Activated naive CD4-positive, alpha-beta T cell treated with anti-CD3 and anti-CD28 coated beads for 36 hours (primary cell): ENCODE data around the gene C1orf159. TPM values are rescaled to one million over a fixed set of nuclear protein-coding genes. Genes with fewer than 3 reads are reported as not detected.
A peak's percentile ranks its signal among the peaks of the same experiment; 100 is the strongest.

ENCODE experiments used
- CTCF ChIA-PET: fragments of 350-600 bp; sonication (Branson Sonifier 250); formaldehyde crosslinking; loops from one replicate; lab custom pipeline; 2021; ENCODE audit warnings: antibody characterized with exemption; lab: Charles Lee
- DNase-seq: peaks from one replicate; pipeline ENCODE4 v3.0.0-alpha.2; 2020
- H3K27ac Mint-ChIP-seq: one replicate; pipeline ENCODE4 v1.8.0; 2021; ENCODE audit warnings: mild to moderate bottlenecking, mixed read lengths
- H3K27me3 Mint-ChIP-seq: one replicate; pipeline ENCODE4 v1.8.0; 2021; ENCODE audit warnings: low read depth, mixed read lengths
- H3K36me3 Mint-ChIP-seq: one replicate; pipeline ENCODE4 v1.8.0; 2021; ENCODE audit warnings: low read depth, mixed read lengths
- H3K4me1 Mint-ChIP-seq: one replicate; pipeline ENCODE4 v1.8.0; 2021; ENCODE audit warnings: low read depth, mixed read lengths
- H3K4me3 Mint-ChIP-seq: one replicate; pipeline ENCODE4 v1.8.0; 2021; ENCODE audit warnings: mild to moderate bottlenecking, moderate library complexity, mixed read lengths
- H3K9me3 Mint-ChIP-seq: one replicate; pipeline ENCODE4 v1.8.0; 2021; ENCODE audit warnings: mixed read lengths
- intact Hi-C: fragments of 100-400 bp; cut with micrococcal nuclease; formaldehyde crosslinking; loops from one replicate; pipeline ENCODE4 v1.15.1; 2023
- total RNA-seq, 2 experiments: library from RNA; stranded (reverse); gene quantifications; one replicate each; pipeline ENCODE4 v1.2.3, GENCODE V29; 2021

Gene C1orf159
- total RNA-seq, 2 experiments from 2014 or later, result 14.9 to 18.6 TPM

GRCh38 chr1:1033731-1034438 is 82.0 kb downstream of the C1orf159 start:
- H3K36me3 Mint-ChIP-seq, result no peaks in the 10 kb centered on the region
- CTCF ChIA-PET, result interaction anchor here (0.6 to 2.4 kb wide), 6 partner anchors 11 to 430 kb away, joined by 3 to 19 read pairs (median 4); no protein-coding TSS in a partner anchor
- H3K4me1 Mint-ChIP-seq, result peaks cover 15% of the 10 kb centered on the region
- H3K4me3 Mint-ChIP-seq, result peak overlapping the region; percentile 49
- H3K27me3 Mint-ChIP-seq, result peaks cover 14% of the 10 kb centered on the region
- peak; percentile 49 for DNase-seq
- no peaks in the 10 kb centered on the region for H3K9me3 Mint-ChIP-seq
- intact Hi-C loops, result loop anchor here (1.0 to 10.0 kb wide), 8 partner anchors 21 to 338 kb away; partner anchors contain the start of genes B3GALT6, C1orf159, ISG15 and PUSL1
- H3K27ac Mint-ChIP-seq, result no peak overlapping the region

GRCh38 chr1:1033009-1033587 is 82.8 kb downstream of the C1orf159 start:
- Mint-ChIP-seq H3K27ac (no peak overlapping the region), H3K36me3 (no peaks in the 10 kb centered on the region), H3K4me1 (peaks cover 9% of the 10 kb centered on the region), H3K27me3 (peaks cover 9% of the 10 kb centered on the region), H3K4me3 (peak overlapping the region; percentile 45), H3K9me3 (no peaks in the 10 kb centered on the region)
- intact Hi-C loops, result loop anchor here (1.0 to 10.0 kb wide), 8 partner anchors 20 to 339 kb away; partner anchors contain the start of genes B3GALT6, C1orf159, ISG15 and PUSL1
- CTCF ChIA-PET, result interaction anchor here (0.6 to 2.4 kb wide), 7 partner anchors 10 to 431 kb away, joined by 3 to 19 read pairs (median 5); no protein-coding TSS in a partner anchor
- peak; percentile 97 for DNase-seq

- H3K27me3 Mint-ChIP-seq, result peaks cover 9% of the 10 kb centered on the region
- no peaks in the 10 kb centered on the region for H3K9me3 Mint-ChIP-seq
- peak overlapping the region; percentile 36 for H3K27ac Mint-ChIP-seq
- peak; percentile 42 for DNase-seq
- H3K4me3 Mint-ChIP-seq, result peak overlapping the region; percentile 51
- peaks cover 9% of the 10 kb centered on the region for H3K4me1 Mint-ChIP-seq
- no peaks in the 10 kb centered on the region for H3K36me3 Mint-ChIP-seq
- intact Hi-C loops, result loop anchor here (2.0 to 10.0 kb wide), 4 partner anchors 20 to 276 kb away; partner anchors contain the start of genes B3GALT6, ISG15, PUSL1 and SDF4
- CTCF ChIA-PET, result interaction anchor here (1.5 to 2.4 kb wide), 3 partner anchors 31 to 90 kb away, joined by 7 to 19 read pairs (median 10); no protein-coding TSS in a partner anchor
Observed at GRCh38 chr1:1032424-1032823, 83.5 kb downstream of the C1orf159 start.

Other genes with a start within 250 kb of the C1orf159 start
- not detected for gene SAMD11, start 192.2 kb downstream of the C1orf159 start, total RNA-seq
- 100 to 1,000 TPM; 113 to 119 TPM for gene NOC2L, start 156.8 kb downstream of the C1orf159 start, total RNA-seq
- 10 to 100 TPM; 19.4 to 20.2 TPM for gene KLHL17, start 155.5 kb downstream of the C1orf159 start, total RNA-seq
- gene PLEKHN1, start 149.6 kb downstream of the C1orf159 start, total RNA-seq, result under 1 TPM; 0.52 to 0.69 TPM
- not detected for gene PERM1, start 134.0 kb downstream of the C1orf159 start, total RNA-seq
- gene HES4, start 116.0 kb downstream of the C1orf159 start, total RNA-seq, result 1 to 10 TPM; 4.1 to 4.7 TPM
- gene ISG15, start 102.6 kb downstream of the C1orf159 start, total RNA-seq, result 100 to 1,000 TPM; 143 to 147 TPM
- 10 to 100 TPM; 30.5 to 35.1 TPM for gene AGRN, start 96.0 kb downstream of the C1orf159 start, total RNA-seq
- not detected for gene RNF223, start 41.8 kb downstream of the C1orf159 start, total RNA-seq
- gene TTLL10, start 57.8 kb upstream of the C1orf159 start, total RNA-seq, result not detected
- gene TNFRSF18, start 90.5 kb upstream of the C1orf159 start, total RNA-seq, result 10 to 100 TPM; 30.7 to 31.0 TPM
- gene TNFRSF4, start 98.1 kb upstream of the C1orf159 start, total RNA-seq, result 100 to 1,000 TPM; 107 to 110 TPM
- 10 to 100 TPM; 74.7 to 79.5 TPM for gene SDF4, start 115.9 kb upstream of the C1orf159 start, total RNA-seq
- 1 to 10 TPM; 8.7 to 9.9 TPM for gene B3GALT6, start 116.1 kb upstream of the C1orf159 start, total RNA-seq
- 1 to 10 TPM; 6.0 to 7.8 TPM for gene C1QTNF12, start 130.6 kb upstream of the C1orf159 start, total RNA-seq
- gene UBE2J2, start 157.8 kb upstream of the C1orf159 start, total RNA-seq, result 10 to 100 TPM; 48.5 to 49.7 TPM
- gene SCNN1D, start 164.3 kb upstream of the C1orf159 start, total RNA-seq, result 1 to 10 TPM; 5.6 to 7.6 TPM
- gene ACAP3, start 191.8 kb upstream of the C1orf159 start, total RNA-seq, result 10 to 100 TPM; 24.1 to 25.3 TPM
- 10 to 100 TPM; 17.0 to 17.6 TPM for gene PUSL1, start 192.5 kb upstream of the C1orf159 start, total RNA-seq
- 100 to 1,000 TPM; 117 to 118 TPM for gene INTS11, start 208.6 kb upstream of the C1orf159 start, total RNA-seq
- 1 to 10 TPM; 5.6 to 5.7 TPM for gene CPTP, start 208.7 kb upstream of the C1orf159 start, total RNA-seq
- under 1 TPM; 0.10 to 0.14 TPM for gene TAS1R3, start 215.2 kb upstream of the C1orf159 start, total RNA-seq
- gene DVL1, start 233.3 kb upstream of the C1orf159 start, total RNA-seq, result 10 to 100 TPM; 33.4 to 35.0 TPM
- gene MXRA8, start 242.5 kb upstream of the C1orf159 start, total RNA-seq, result under 1 TPM; 0.54 to 0.57 TPM